Ovary (tissue), 3 donors: ENCODE measurements around the gene HECW1.
"Not testable (repeated sequence)": the region's sequence is repeated elsewhere in the genome, so short reads cannot be mapped to it uniquely, and the experiment has no call there.

Experiments
- POLR2A ChIP-seq: fragments of 450-650 bp; IDR thresholded peaks from one replicate; pipeline ENCODE4 v1.6.1; 2017; ENCODE audit warnings: antibody characterized with exemption, mild to moderate bottlenecking, moderate library complexity
- TF ChIP-seq, protein P1 (sequence below), 3 donors: fragments of 450-650 bp in 2 of 3; fragments of 200-600 bp in 1 of 3; IDR thresholded peaks; one replicate each; pipeline versions ENCODE4 v1.5.1 to v1.8.0; 2016 to 2022; ENCODE audit warnings: antibody characterized with exemption in 3 of 3, mild to moderate bottlenecking in 1 of 3
- donor health status: DM: no; HTN: no; CAD: no.

DNA sequence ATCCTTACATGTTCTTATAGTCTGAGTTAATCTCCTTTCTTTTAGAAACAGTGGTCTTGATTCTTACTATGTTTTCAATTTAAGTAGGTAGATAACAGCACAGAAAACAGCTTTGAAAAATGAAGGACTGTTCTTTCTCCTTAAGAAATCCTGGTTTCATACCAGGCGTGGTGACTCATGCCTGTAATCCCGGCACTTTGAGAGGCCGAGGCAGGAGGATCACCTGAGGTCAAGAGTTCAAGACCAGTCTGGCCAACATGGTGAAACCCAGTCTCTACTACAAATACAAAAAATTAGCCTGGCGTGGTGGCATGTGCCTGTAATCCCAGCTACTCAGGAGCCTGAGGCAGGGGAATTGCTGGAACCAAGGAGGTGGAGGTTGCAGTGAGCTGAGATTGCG lies 484.0 kb downstream of the HECW1 start:
- TF ChIP-seq POLR2A = not testable (repeated sequence)
- TF ChIP-seq, protein P1, sequence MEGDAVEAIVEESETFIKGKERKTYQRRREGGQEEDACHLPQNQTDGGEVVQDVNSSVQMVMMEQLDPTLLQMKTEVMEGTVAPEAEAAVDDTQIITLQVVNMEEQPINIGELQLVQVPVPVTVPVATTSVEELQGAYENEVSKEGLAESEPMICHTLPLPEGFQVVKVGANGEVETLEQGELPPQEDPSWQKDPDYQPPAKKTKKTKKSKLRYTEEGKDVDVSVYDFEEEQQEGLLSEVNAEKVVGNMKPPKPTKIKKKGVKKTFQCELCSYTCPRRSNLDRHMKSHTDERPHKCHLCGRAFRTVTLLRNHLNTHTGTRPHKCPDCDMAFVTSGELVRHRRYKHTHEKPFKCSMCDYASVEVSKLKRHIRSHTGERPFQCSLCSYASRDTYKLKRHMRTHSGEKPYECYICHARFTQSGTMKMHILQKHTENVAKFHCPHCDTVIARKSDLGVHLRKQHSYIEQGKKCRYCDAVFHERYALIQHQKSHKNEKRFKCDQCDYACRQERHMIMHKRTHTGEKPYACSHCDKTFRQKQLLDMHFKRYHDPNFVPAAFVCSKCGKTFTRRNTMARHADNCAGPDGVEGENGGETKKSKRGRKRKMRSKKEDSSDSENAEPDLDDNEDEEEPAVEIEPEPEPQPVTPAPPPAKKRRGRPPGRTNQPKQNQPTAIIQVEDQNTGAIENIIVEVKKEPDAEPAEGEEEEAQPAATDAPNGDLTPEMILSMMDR (IDR thresholded peaks at IDR 0.05) = not testable (repeated sequence)
